Lower lobe of right lung (tissue), 2 donors: ENCODE data around the gene CEBPB. TPM values are rescaled to one million over a fixed set of nuclear protein-coding genes. Genes with fewer than 3 reads are reported as not detected.

Experiments used
- ATAC-seq, 2 donors: fragments of 200-7000 bp; cut with Tn5 transposase; one replicate each; pipeline ENCODE4 v1.9.1; 2020 to 2022; ENCODE audit warnings: mild to moderate bottlenecking in 2 of 2, moderate library complexity in 2 of 2
- DNase-seq: peaks from one replicate; pipeline ENCODE4 v3.0.0-alpha.2; 2020
- H3K27ac ChIP-seq: fragments of 200-600 bp; one replicate; pipeline ENCODE4 v1.8.0; 2022
- H3K27me3 ChIP-seq: fragments of 200-600 bp; one replicate; pipeline ENCODE4 v1.8.0; 2022; ENCODE audit warnings: low read depth
- H3K36me3 ChIP-seq: fragments of 200-600 bp; one replicate; pipeline ENCODE4 v1.8.0; 2022; ENCODE audit warnings: mild to moderate bottlenecking
- H3K4me1 ChIP-seq: fragments of 200-600 bp; one replicate; pipeline ENCODE4 v1.8.0; 2022
- H3K4me3 ChIP-seq: fragments of 200-600 bp; one replicate; pipeline ENCODE4 v1.8.0; 2022; ENCODE audit warnings: mild to moderate bottlenecking
- H3K9me3 ChIP-seq: fragments of 200-600 bp; one replicate; pipeline ENCODE4 v1.8.0; 2022
- CTCF ChIP-seq: fragments of 200-600 bp; IDR thresholded peaks from one replicate; pipeline ENCODE4 v1.8.0; 2022; ENCODE audit warnings: antibody characterized with exemption, mild to moderate bottlenecking
- intact Hi-C: fragments of 100-400 bp; cut with DNase I; formaldehyde crosslinking; loops from one replicate; pipeline ENCODE4 v1.11.0; 2022
- total RNA-seq: library from RNA; stranded (reverse); fragmentation: NEBNext Ultra II Directional; extraction: Animal tissue kit (Norgen Biotek cat#: 25700); gene quantifications from one replicate; pipeline ENCODE4 v1.2.1, GENCODE V29; 2021
- donor health status: DM: no; HTN: yes; CAD: no; lungs with severe emphysema.

Gene CEBPB
- total RNA-seq, 1 donor from 2014 or later, result 326 TPM

- H3K9me3 ChIP-seq, result no peaks in the 10 kb centered on the region
- TF ChIP-seq CTCF, result no peak
- DNase-seq (peak; percentile 64), ATAC-seq (no peak)
- H3K4me3 ChIP-seq, result no peak overlapping the region
- no peaks in the 10 kb centered on the region for H3K27me3 ChIP-seq
- intact Hi-C loops, result no loop called here
- no peaks in the 10 kb centered on the region for H3K36me3 ChIP-seq
- H3K27ac ChIP-seq, result peak overlapping the region; percentile 54
- H3K4me1 ChIP-seq, result peaks cover 55% of the 10 kb centered on the region
Measured at GRCh38 chr20:50223039-50224005, 32.7 kb downstream of the CEBPB start.

GRCh38 chr20:50224052-50224451 lies 33.4 kb downstream of the CEBPB start:
- Histone ChIP-seq H3K4me1 (peaks cover 55% of the 10 kb centered on the region), H3K27me3 (no peaks in the 10 kb centered on the region), H3K9me3 (no peaks in the 10 kb centered on the region), H3K4me3 (no peak overlapping the region), H3K36me3 (no peaks in the 10 kb centered on the region), H3K27ac (peak overlapping the region; percentile 54)
- DNase-seq (no peak), ATAC-seq (no peak)
- no peak for TF ChIP-seq CTCF
- intact Hi-C loops, result no loop called here

- Histone ChIP-seq H3K4me1 (peaks cover 55% of the 10 kb centered on the region), H3K27me3 (no peaks in the 10 kb centered on the region), H3K36me3 (no peaks in the 10 kb centered on the region), H3K27ac (peak overlapping the region; percentile 54), H3K4me3 (no peak overlapping the region), H3K9me3 (no peaks in the 10 kb centered on the region)
- ATAC-seq (peak; percentile 72 to 80), DNase-seq (peak; percentile 86)
- intact Hi-C loops, result no loop called here
- peak; percentile 40 for TF ChIP-seq CTCF
Measured at GRCh38 chr20:50224531-50225255, 34.1 kb downstream of the CEBPB start.

- Histone ChIP-seq H3K9me3 (no peaks in the 10 kb centered on the region), H3K4me1 (peaks cover 47% of the 10 kb centered on the region), H3K27ac (peak overlapping the region; percentile 54), H3K36me3 (no peaks in the 10 kb centered on the region), H3K4me3 (no peak overlapping the region), H3K27me3 (no peaks in the 10 kb centered on the region)
- peak; percentile 45 to 50 for ATAC-seq
- no peak for TF ChIP-seq CTCF
- intact Hi-C loops, result no loop called here
- DNase-seq, result peak; percentile 90
Measured at GRCh38 chr20:50226093-50226974, 35.7 kb downstream of the CEBPB start.

GRCh38 chr20:50227506-50227905 lies 36.9 kb downstream of the CEBPB start:
- Histone ChIP-seq H3K27ac (no peak overlapping the region), H3K4me1 (peaks cover 35% of the 10 kb centered on the region), H3K36me3 (no peaks in the 10 kb centered on the region), H3K27me3 (no peaks in the 10 kb centered on the region), H3K9me3 (no peaks in the 10 kb centered on the region), H3K4me3 (no peak overlapping the region)
- DNase-seq (no peak), ATAC-seq (no peak)
- intact Hi-C loops, result no loop called here
- TF ChIP-seq CTCF, result no peak
